KMS-11 (cell line): ENCODE results near the gene ENGASE.
"Not testable (repeated sequence)": the region's sequence is repeated elsewhere in the genome, so short reads cannot be mapped to it uniquely, and the experiment has no call there.

Experiments
- H2AFZ ChIP-seq: fragments of 200-600 bp; sonication (generic); 2 replicates; pipeline ENCODE4 v1.6.1; 2016; ENCODE audit warnings: antibody characterized with exemption, mixed run types, low read depth
- H3K27ac ChIP-seq: fragments of 200-600 bp; sonication (generic); 2 replicates; pipeline ENCODE4 v1.6.1; 2016; ENCODE audit warnings: mild to moderate bottlenecking, mixed run types
- H3K27me3 ChIP-seq: fragments of 200-600 bp; sonication (generic); 2 replicates; pipeline ENCODE4 v1.6.1; 2017; ENCODE audit warnings: mild to moderate bottlenecking, low read depth, mixed run types, moderate library complexity; ENCODE audit not compliant: insufficient read depth
- H3K36me3 ChIP-seq: fragments of 200-600 bp; sonication (generic); 2 replicates; pipeline ENCODE4 v1.6.1; 2017; ENCODE audit warnings: mild to moderate bottlenecking, mixed run types; ENCODE audit not compliant: insufficient read depth
- H3K4me1 ChIP-seq: fragments of 200-600 bp; sonication (generic); 2 replicates; pipeline ENCODE4 v1.6.1; 2016; ENCODE audit warnings: mild to moderate bottlenecking, low read depth, mixed run types; ENCODE audit not compliant: poor library complexity, severe bottlenecking
- H3K4me2 ChIP-seq: fragments of 200-600 bp; sonication (generic); 2 replicates; pipeline ENCODE4 v1.7.0; 2016; ENCODE audit warnings: mild to moderate bottlenecking, mixed run types
- H3K4me3 ChIP-seq: fragments of 200-600 bp; sonication (generic); IDR thresholded peaks from 2 replicates; pipeline ENCODE4 v1.6.1; 2017; ENCODE audit warnings: low read depth, low read length, mixed read lengths; ENCODE audit not compliant: insufficient read depth
- H3K79me2 ChIP-seq: fragments of 200-600 bp; sonication (generic); 2 replicates; pipeline ENCODE4 v1.6.1; 2016; ENCODE audit warnings: low read depth, mixed run types; ENCODE audit not compliant: insufficient read depth
- H3K9ac ChIP-seq: fragments of 200-600 bp; sonication (generic); 2 replicates; pipeline ENCODE4 v1.6.1; 2016; ENCODE audit warnings: mild to moderate bottlenecking, mixed run types
- H4K20me1 ChIP-seq: fragments of 200-600 bp; sonication (generic); 2 replicates; pipeline ENCODE4 v1.6.1; 2016; ENCODE audit warnings: mild to moderate bottlenecking, mixed run types; ENCODE audit not compliant: insufficient read depth
- CTCF ChIP-seq: fragments of 200-600 bp; sonication (generic); conservative IDR thresholded peaks from 2 replicates; pipeline ENCODE4 v1.6.1; 2017; ENCODE audit warnings: low read depth, mild to moderate bottlenecking, antibody characterized with exemption, low read length, moderate library complexity, mixed read lengths

The ENGASE gene

GRCh38 chr17:79027274-79027924 is 47.2 kb upstream of the ENGASE start:
- Histone ChIP-seq H3K4me2 (no peak overlapping the region), H3K27ac (no peak overlapping the region), H3K36me3 (no peaks in the 10 kb centered on the region), H3K4me1 (no peaks in the 10 kb centered on the region), H3K27me3 (peaks cover 99% of the 10 kb centered on the region), H3K9ac (no peak overlapping the region), H4K20me1 (no peaks in the 10 kb centered on the region), H2AFZ (no peak overlapping the region), H3K79me2 (no peaks in the 10 kb centered on the region), H3K4me3 (no peak overlapping the region)
- TF ChIP-seq CTCF: no peak

GRCh38 chr17:79027925-79028491 is 46.6 kb upstream of the ENGASE start:
- TF ChIP-seq CTCF: no peak
- H3K27ac ChIP-seq: no peak overlapping the region

DNA sequence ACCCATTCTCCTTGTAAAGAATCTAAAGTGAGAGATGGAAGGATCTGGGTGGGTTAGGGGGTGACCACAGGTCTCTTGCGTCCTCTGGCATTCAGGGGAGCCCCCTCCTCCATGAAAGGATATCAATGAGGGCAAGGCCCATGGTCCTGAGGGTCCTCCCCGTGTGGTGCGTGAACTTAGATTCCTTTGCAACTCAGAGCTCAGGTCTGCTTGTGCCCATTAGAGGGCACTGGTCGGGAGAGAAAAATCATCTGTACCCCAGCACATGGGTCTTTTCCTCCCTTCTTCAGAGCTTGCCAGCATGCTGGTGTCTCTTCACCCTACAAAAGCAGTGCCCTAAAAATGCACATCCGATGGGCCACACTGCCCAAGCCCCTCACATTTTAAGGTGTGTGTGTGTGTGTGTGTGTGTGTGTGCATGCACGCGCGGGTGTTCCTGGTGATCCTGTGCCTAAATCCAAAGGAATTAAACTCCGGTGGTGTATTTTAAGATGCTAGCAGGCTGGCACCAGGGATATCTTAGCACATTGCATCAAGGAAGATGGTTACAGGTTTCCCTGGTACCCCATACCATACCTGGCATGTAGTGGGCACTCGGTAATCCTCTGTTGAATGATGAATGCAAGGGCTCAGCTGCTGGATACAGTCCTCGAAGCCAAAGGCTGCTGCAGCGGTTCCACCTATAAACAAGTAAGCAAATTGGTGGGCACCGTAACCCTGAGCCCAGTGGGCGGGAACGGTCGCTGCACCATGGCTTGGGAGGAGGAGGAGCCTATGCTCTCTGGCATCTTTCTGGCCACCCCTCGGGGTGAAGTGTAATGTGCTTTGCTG is 45.9 kb upstream of the ENGASE start:
- H3K4me3 ChIP-seq: no peak overlapping the region
- no peaks in the 10 kb centered on the region for H3K36me3 ChIP-seq
- no peaks in the 10 kb centered on the region for H3K79me2 ChIP-seq
- no peak overlapping the region for H3K27ac ChIP-seq
- no peak overlapping the region for H3K4me2 ChIP-seq
- H3K4me1 ChIP-seq: no peaks in the 10 kb centered on the region
- H4K20me1 ChIP-seq: no peaks in the 10 kb centered on the region
- no peak for TF ChIP-seq CTCF
- no peak overlapping the region for H3K9ac ChIP-seq
- H3K27me3 ChIP-seq: peaks cover 99% of the 10 kb centered on the region
- H2AFZ ChIP-seq: no peak overlapping the region

More at GRCh38 chr17:79027925-79028491, 46.6 kb upstream of the ENGASE start:
- H3K9ac ChIP-seq: no peak overlapping the region
- H3K27me3 ChIP-seq: peaks cover 99% of the 10 kb centered on the region
- no peaks in the 10 kb centered on the region for H3K79me2 ChIP-seq
- H3K4me1 ChIP-seq: no peaks in the 10 kb centered on the region
- no peaks in the 10 kb centered on the region for H3K36me3 ChIP-seq
- H3K4me2 ChIP-seq: no peak overlapping the region
- no peak overlapping the region for H3K4me3 ChIP-seq
- no peak overlapping the region for H2AFZ ChIP-seq
- H4K20me1 ChIP-seq: no peaks in the 10 kb centered on the region

- Histone ChIP-seq H3K27me3 (peaks cover 100% of the 10 kb centered on the region), H3K27ac (no peak overlapping the region), H4K20me1 (no peaks in the 10 kb centered on the region), H3K9ac (no peak overlapping the region), H3K4me3 (no peak overlapping the region), H3K4me1 (no peaks in the 10 kb centered on the region), H3K4me2 (no peak overlapping the region), H2AFZ (no peak overlapping the region), H3K79me2 (no peaks in the 10 kb centered on the region), H3K36me3 (no peaks in the 10 kb centered on the region)
- TF ChIP-seq CTCF: no peak
These were observed 45.2 kb upstream of the ENGASE start for GRCh38 chr17:79029327-79030009.

DNA sequence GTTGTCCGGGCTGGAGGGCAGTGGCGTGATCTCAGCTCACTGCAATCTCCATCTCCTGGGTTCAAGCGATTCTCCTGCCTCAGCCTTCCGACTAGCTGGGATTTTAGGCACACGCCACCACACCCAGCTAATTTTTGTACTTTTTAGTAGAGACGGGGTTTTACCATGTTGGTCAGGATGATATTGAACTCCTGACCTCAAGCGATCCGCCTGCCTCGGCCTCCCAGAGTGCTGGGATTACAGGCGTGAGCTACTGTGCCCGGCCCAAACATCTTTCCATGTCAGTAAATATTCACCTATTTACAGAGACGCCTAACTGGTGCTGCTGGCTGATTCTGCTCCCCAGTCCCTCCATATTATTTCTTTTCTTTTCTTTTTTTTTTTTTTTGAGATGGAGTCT is 44.0 kb upstream of the ENGASE start:
- H3K79me2 ChIP-seq, H3K4me3 ChIP-seq, H3K27ac ChIP-seq, H3K36me3 ChIP-seq, H4K20me1 ChIP-seq, H3K4me2 ChIP-seq, H3K9ac ChIP-seq, H2AFZ ChIP-seq, H3K4me1 ChIP-seq: not testable (repeated sequence)
- peaks cover 100% of the 10 kb centered on the region for H3K27me3 ChIP-seq
